ENCODE results near the gene DCTPP1. TPM values are rescaled to one million over a fixed set of nuclear protein-coding genes. Genes with fewer than 3 reads are reported as not detected.

DCTPP1 gene
- total and polyA plus RNA-seq, 2 of the 13 experiments (the other 11 are each of a cell fraction or from before 2014, with no cell fraction given): 54.8 to 74.4 TPM

DNA sequence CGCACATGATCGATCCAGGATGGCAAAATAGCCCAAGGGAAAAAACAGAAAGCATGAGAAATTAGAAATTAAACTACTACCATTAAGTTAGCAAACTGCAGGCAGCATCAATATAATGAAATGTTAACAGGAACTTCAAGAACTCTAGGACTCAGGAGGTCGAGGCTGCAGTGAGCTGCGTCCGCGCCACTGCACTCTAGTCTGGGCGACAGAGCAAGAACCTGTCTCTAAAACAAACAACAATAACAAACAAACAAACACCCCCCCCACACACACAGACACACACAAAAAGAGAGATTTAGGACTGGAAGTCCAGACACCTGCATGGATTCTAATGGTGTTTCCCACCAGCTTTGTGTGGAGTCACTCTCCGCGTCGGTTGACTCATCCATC is 16.4 kb upstream of the DCTPP1 start (continued):
- TF ChIP-seq ZBTB38 (CRISPR knock-in tag; IDR thresholded peaks at IDR 0.05): peak; percentile 58; the same call in 1 of the 2 replicates
- peak; percentile 21 for TF ChIP-seq IKZF4 (CRISPR knock-in tag; IDR thresholded peaks at IDR 0.05; ENCODE audit: borderline replicate concordance, low read depth, not compliant biosample characterization)
- TF ChIP-seq ZSCAN9 (CRISPR knock-in tag; IDR thresholded peaks at IDR 0.05; ENCODE audit: borderline replicate concordance): 0 out of 2 replicates have a peak, but pooled peaks have one; percentile 10
- 0 out of 2 replicates have a peak, but pooled peaks have one; percentile 65 for TF ChIP-seq ZSCAN30 (CRISPR knock-in tag; IDR thresholded peaks at IDR 0.05)

DNA sequence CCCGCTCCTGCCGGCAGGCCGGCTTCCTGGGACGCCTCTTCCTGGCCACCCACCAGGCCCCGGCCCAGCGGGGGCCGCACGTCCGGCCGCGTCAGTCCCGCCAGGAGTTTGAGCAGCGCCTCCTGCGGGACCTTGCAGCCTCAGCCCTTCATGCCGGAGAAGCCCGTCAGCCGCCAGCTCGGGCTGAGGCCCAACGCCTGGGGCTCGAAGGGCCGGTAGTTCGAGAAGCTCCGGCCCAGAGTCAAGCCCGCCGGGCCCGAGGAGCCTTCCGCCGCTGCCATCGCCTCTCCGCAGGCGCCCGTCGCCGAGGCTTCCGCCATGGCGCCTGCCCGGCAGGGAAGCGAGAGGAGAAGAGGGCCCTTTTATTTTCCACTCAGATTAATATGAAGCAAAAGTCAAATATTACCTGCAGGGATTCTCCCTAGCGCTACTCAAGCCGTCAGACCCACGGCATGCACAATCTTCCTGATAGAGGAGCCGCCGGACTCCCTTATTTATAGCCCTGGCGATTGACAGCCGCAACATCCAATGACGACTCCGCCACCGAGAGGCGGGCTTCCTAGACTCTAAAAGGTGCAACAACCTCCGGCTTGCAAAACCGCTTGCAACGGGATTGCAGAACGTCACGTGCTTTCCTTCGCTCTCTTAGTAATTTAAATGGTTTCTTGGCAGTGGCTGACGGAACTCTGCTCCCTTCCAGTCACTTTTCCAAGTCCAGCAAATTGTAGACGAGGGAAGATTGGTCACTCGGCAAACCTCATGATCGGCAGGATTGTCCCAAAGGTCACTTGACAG is 15.8 kb upstream of the DCTPP1 start, which contains the start of gene SEPHS2:
SEPHS2 (minus strand) TSS at position 467 of the 795 bp plus-strand sequence; CDS start at position 320, 147 bp downstream.
- ChIA-PET CTCF (ENCODE audit: low intra/inter-chr PET ratio, low total read pairs) (interaction anchor here (1.6 kb wide), 1 partner anchor 16 kb away, joined by 4 read pairs; the partner anchor contains the start of gene DCTPP1), POLR2A (interaction anchor here (1.1 to 4.6 kb wide), 19 partner anchors 8 to 165 kb away, joined by 3 to 36 read pairs (median 5); partner anchors contain the start of genes DCTPP1, ITGAL, ZNF689 and ZNF747)
- peak; percentile 72 for FAIRE-seq
- in situ Hi-C loops (cut with HindIII; ENCODE audit: extremely low pct_ligation_motif_present, low pct_unique_long_range_greater_than_20kb): no loop called here
- peak within 1 kb of the TSS; percentile 86 to 92 (median 91) for H3K4me3 ChIP-seq (replicated peaks in 1 of 3; ENCODE audit: insufficient read depth in 1 of 3, low read depth in 2 of 3, low read length in 3 of 3)
- peak within 1 kb of the TSS; percentile 95 for H3K27ac ChIP-seq (ENCODE audit: extremely low read length, insufficient read depth, low read length)
- H3K9me3 ChIP-seq (ENCODE audit: low read length): no peaks in the 10 kb centered on the region
- no TSS peak for BruUV-seq (replicated peaks)
- H3K4me2 ChIP-seq (ENCODE audit: low read depth, low read length): peak within 1 kb of the TSS; percentile 87
- DNase-seq (ENCODE audit: low spot score): peak; percentile 97
- intact Hi-C loops (cut with micrococcal nuclease; ENCODE audit: unreplicated experiment): no loop called here
- peaks cover 24% of the 10 kb centered on the region for H4K20me1 ChIP-seq (ENCODE audit: insufficient read depth, low read length)
- peaks cover 27% of the 10 kb centered on the region for H3K79me2 ChIP-seq (ENCODE audit: insufficient read depth, low read length)
- 52% methylated on average over 44 of the region's 59 CpGs for whole genome bisulfite sequencing (ENCODE audit: low lambda C conversion rate)
- H2AFZ ChIP-seq (ENCODE audit: low read length): no peak within 1 kb of the TSS
- H3K27me3 ChIP-seq (ENCODE audit: control insufficient read depth in 1 of 2, insufficient read depth in 2 of 2, low read length in 2 of 2): no peaks in the 10 kb centered on the region; a peak in 1 of 5 replicates
- peak within 1 kb of the TSS; percentile 96 for H3K9ac ChIP-seq (ENCODE audit: insufficient read depth, low read depth, low read length)
- H3K36me3 ChIP-seq (replicated peaks in 1 of 2; ENCODE audit: control insufficient read depth in 1 of 2, insufficient read depth in 2 of 2, low read length in 2 of 2): no peaks in the 10 kb centered on the region; a peak in 2 of 5 replicates
- peaks cover 94% of the 10 kb centered on the region for H3K4me1 ChIP-seq (ENCODE audit: insufficient read depth, low read length)
- peak; percentile 52 for ATAC-seq
- peak; percentile 46; the same call in 1 of the 3 replicates for TF ChIP-seq MXI1 (IDR thresholded peaks at IDR 0.05; ENCODE audit: borderline replicate concordance, low read depth, low read length)
- TF ChIP-seq AKAP8 (CRISPR knock-in tag; IDR thresholded peaks at IDR 0.05): no peak
- TF ChIP-seq ZNF367 (CRISPR knock-in tag; IDR thresholded peaks at IDR 0.05; ENCODE audit: borderline replicate concordance): peak; percentile 68; the same call in 1 of the 2 replicates
- no peak for TF ChIP-seq NCOA5 (CRISPR knock-in tag; IDR thresholded peaks at IDR 0.05)
- no peak; the same call in 1 of the 2 replicates for TF ChIP-seq ZNF256 (CRISPR knock-in tag; conservative IDR thresholded peaks at IDR 0.05)
- TF ChIP-seq PAF1 (CRISPR knock-in tag; IDR thresholded peaks at IDR 0.05): no peak; the same call in 1 of the 2 replicates
- peak; percentile 52; the same call in 1 of the 2 replicates for TF ChIP-seq ZNF232 (CRISPR knock-in tag; IDR thresholded peaks at IDR 0.05; ENCODE audit: borderline replicate concordance)
- TF ChIP-seq ZNF234 (CRISPR knock-in tag; conservative IDR thresholded peaks at IDR 0.05): 0 out of 2 replicates have a peak, but pooled peaks have one; percentile 69
- TF ChIP-seq FOXJ3 (CRISPR knock-in tag; IDR thresholded peaks at IDR 0.05; ENCODE audit: borderline replicate concordance): peak; percentile 72; the same call in 1 of the 2 replicates
- 0 out of 2 replicates have a peak, but pooled peaks have one; percentile 18 for TF ChIP-seq ZNF614 (CRISPR knock-in tag; IDR thresholded peaks at IDR 0.05; ENCODE audit: borderline replicate concordance)
- peak; percentile 49; the same call in 1 of the 2 replicates for TF ChIP-seq EED (CRISPR knock-in tag; IDR thresholded peaks at IDR 0.05)
- TF ChIP-seq IRX3 (CRISPR knock-in tag; IDR thresholded peaks at IDR 0.05; ENCODE audit: borderline replicate concordance, low read depth): peak; percentile 63; the same call in 1 of the 2 replicates
- TF ChIP-seq ONECUT2 (CRISPR knock-in tag; IDR thresholded peaks at IDR 0.05): peak; percentile 80
- TF ChIP-seq, protein P1, sequence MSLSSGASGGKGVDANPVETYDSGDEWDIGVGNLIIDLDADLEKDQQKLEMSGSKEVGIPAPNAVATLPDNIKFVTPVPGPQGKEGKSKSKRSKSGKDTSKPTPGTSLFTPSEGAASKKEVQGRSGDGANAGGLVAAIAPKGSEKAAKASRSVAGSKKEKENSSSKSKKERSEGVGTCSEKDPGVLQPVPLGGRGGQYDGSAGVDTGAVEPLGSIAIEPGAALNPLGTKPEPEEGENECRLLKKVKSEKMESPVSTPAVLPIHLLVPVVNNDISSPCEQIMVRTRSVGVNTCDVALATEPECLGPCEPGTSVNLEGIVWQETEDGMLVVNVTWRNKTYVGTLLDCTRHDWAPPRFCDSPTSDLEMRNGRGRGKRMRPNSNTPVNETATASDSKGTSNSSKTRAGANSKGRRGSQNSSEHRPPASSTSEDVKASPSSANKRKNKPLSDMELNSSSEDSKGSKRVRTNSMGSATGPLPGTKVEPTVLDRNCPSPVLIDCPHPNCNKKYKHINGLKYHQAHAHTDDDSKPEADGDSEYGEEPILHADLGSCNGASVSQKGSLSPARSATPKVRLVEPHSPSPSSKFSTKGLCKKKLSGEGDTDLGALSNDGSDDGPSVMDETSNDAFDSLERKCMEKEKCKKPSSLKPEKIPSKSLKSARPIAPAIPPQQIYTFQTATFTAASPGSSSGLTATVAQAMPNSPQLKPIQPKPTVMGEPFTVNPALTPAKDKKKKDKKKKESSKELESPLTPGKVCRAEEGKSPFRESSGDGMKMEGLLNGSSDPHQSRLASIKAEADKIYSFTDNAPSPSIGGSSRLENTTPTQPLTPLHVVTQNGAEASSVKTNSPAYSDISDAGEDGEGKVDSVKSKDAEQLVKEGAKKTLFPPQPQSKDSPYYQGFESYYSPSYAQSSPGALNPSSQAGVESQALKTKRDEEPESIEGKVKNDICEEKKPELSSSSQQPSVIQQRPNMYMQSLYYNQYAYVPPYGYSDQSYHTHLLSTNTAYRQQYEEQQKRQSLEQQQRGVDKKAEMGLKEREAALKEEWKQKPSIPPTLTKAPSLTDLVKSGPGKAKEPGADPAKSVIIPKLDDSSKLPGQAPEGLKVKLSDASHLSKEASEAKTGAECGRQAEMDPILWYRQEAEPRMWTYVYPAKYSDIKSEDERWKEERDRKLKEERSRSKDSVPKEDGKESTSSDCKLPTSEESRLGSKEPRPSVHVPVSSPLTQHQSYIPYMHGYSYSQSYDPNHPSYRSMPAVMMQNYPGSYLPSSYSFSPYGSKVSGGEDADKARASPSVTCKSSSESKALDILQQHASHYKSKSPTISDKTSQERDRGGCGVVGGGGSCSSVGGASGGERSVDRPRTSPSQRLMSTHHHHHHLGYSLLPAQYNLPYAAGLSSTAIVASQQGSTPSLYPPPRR (CRISPR knock-in tag; IDR thresholded peaks at IDR 0.05; ENCODE audit: borderline replicate concordance): peak; percentile 61; the same call in 1 of the 2 replicates

All from HepG2 (cell line).